A549 (cell line): Measurements from ENCODE around the gene SP1. TPM values are rescaled to one million over a fixed set of nuclear protein-coding genes. Genes with fewer than 3 reads are reported as not detected.

Experiments used
- ATAC-seq, 2 experiments: fragments of 200-7000 bp in 1 of 2; fragments of >200 bp in 1 of 2; cut with Nextera tagmentation in 1 of 2; cut with Tn5 transposase in 1 of 2; 3 replicates each; pipeline versions ENCODE4 v1.8.0 to v1.9.1; 2018 to 2020; ENCODE audit warnings: mild to moderate bottlenecking in 1 of 2, moderate library complexity in 1 of 2
- CTCF ChIA-PET: fragments of 300-600 bp; sonication (Branson Sonifier 250); formaldehyde crosslinking; extraction: SDS; loops from one replicate; lab custom pipeline; 2021; ENCODE audit warnings: antibody characterized with exemption, inconsistent platforms; lab: Yijun Ruan, JAX
- POLR2A ChIA-PET: fragments of 350-600 bp; formaldehyde crosslinking; extraction: SDS; loops from one replicate; lab custom pipeline; 2021; ENCODE audit warnings: antibody characterized with exemption, inconsistent platforms; lab: Yijun Ruan, JAX
- DNase-seq, 2 experiments: peaks; one replicate each; pipeline versions ENCODE4 v3.0.0 to v3.0.0-alpha.2; 2011 to 2016; ENCODE audit warnings: low read depth in 1 of 2, low spot score in 1 of 2
- FAIRE-seq: peaks from 2 replicates; lab custom pipeline; 2011; peaks lifted over from hg19 to GRCh38; lab: Jason Lieb, UNC
- H3K27ac ChIP-seq, 2 experiments: fragments of >200 bp; sonication (Bioruptor Twin); formaldehyde crosslinking; 3 replicates each; pipeline ENCODE4 v1.5.1; 2016 to 2017
- H3K4me1 ChIP-seq: fragments of >200 bp; sonication (Bioruptor Twin); formaldehyde crosslinking; 3 replicates; pipeline ENCODE4 v1.6.1; 2016
- H3K4me2 ChIP-seq: fragments of >200 bp; sonication (Bioruptor Twin); formaldehyde crosslinking; 3 replicates; pipeline ENCODE4 v1.6.1; 2016
- H3K4me3 ChIP-seq: fragments of >200 bp; sonication (Bioruptor Twin); formaldehyde crosslinking; 3 replicates; pipeline ENCODE4 v1.5.1; 2016
- H3K9me3 ChIP-seq: fragments of >200 bp; sonication (Bioruptor Twin); formaldehyde crosslinking; 3 replicates; pipeline ENCODE4 v1.6.1; 2016
- ATOH8 ChIP-seq: fragments of 250-450 bp; sonication (Bioruptor Pico); IDR thresholded peaks from 2 replicates; pipeline ENCODE4 v1.5.0; 2020; ENCODE audit warnings: low read depth, mild to moderate bottlenecking, moderate library complexity
- CBX8 ChIP-seq: fragments of 200-600 bp; sonication (generic); IDR thresholded peaks from 2 replicates; pipeline ENCODE4 v1.6.1; 2016
- CEBPB ChIP-seq, 2 experiments: fragments of >200 bp in 1 of 2; sonication (Bioruptor Twin) in 1 of 2; formaldehyde crosslinking in 1 of 2; IDR thresholded peaks; 2 replicates each; pipeline ENCODE4 v1.6.1; 2012 to 2016
- EP300 ChIP-seq, 2 experiments: fragments of >200 bp; sonication (Bioruptor Twin); formaldehyde crosslinking; IDR thresholded peaks; 2 replicates in 1 of 2; 3 replicates in 1 of 2; pipeline ENCODE4 v1.6.1; 2016 to 2017
- FOSL2 ChIP-seq, 2 experiments: fragments of 450-650 bp in 1 of 2; fragments of >200 bp in 1 of 2; sonication (Bioruptor Twin) in 1 of 2; formaldehyde crosslinking; IDR thresholded peaks; 2 replicates each; pipeline versions ENCODE4 v1.5.0 to v1.6.1; 2016 to 2020; ENCODE audit warnings: mild to moderate bottlenecking in 1 of 2, moderate library complexity in 1 of 2
- HES2 ChIP-seq: fragments of >200 bp; sonication (Bioruptor Twin); formaldehyde crosslinking; IDR thresholded peaks from 2 replicates; pipeline ENCODE4 v1.6.1; 2016
- JUN ChIP-seq, 2 experiments: fragments of >200 bp; sonication (Bioruptor Twin); formaldehyde crosslinking; IDR thresholded peaks; 2 replicates in 1 of 2; 3 replicates in 1 of 2; pipeline ENCODE4 v1.6.1; 2016 to 2017
- MAFK ChIP-seq: fragments of 450-650 bp; IDR thresholded peaks from 2 replicates; pipeline ENCODE4 v1.6.1; 2014; ENCODE audit not compliant: partially characterized antibody
- MAZ ChIP-seq: fragments of 150-350 bp; IDR thresholded peaks from 2 replicates; pipeline ENCODE4 v1.6.1; 2014; ENCODE audit warnings: antibody characterized with exemption, low read depth, low read length, borderline replicate concordance
- NFE2L2 ChIP-seq: fragments of 150-350 bp; conservative IDR thresholded peaks from 2 replicates; pipeline ENCODE4 v1.6.1; 2014; ENCODE audit warnings: low read length
- PBX3 ChIP-seq: IDR thresholded peaks from 2 replicates; pipeline ENCODE4 v1.6.1; 2012
- POLR2A ChIP-seq: IDR thresholded peaks from 2 replicates; pipeline ENCODE4 v1.6.1; 2012; ENCODE audit warnings: mild to moderate bottlenecking, low read length
- RAD21 ChIP-seq, 2 experiments: fragments of >200 bp in 1 of 2; sonication (Bioruptor Twin) in 1 of 2; formaldehyde crosslinking in 1 of 2; IDR thresholded peaks in 1 of 2; conservative IDR thresholded peaks in 1 of 2; 2 replicates in 1 of 2; 3 replicates in 1 of 2; pipeline ENCODE4 v1.6.1; 2012 to 2018; ENCODE audit warnings: inconsistent platforms in 1 of 2
- REST ChIP-seq: fragments of 200-600 bp; sonication (generic); IDR thresholded peaks from 2 replicates; pipeline ENCODE4 v1.6.1; 2016; ENCODE audit warnings: antibody characterized with exemption, mild to moderate bottlenecking, moderate library complexity
- RFX5 ChIP-seq: fragments of 450-650 bp; IDR thresholded peaks from 2 replicates; pipeline ENCODE4 v1.7.1; 2014; ENCODE audit warnings: antibody characterized with exemption, mild to moderate bottlenecking, moderate library complexity
- SREBF2 ChIP-seq: fragments of 450-650 bp; IDR thresholded peaks from 2 replicates; pipeline ENCODE4 v1.6.1; 2014; ENCODE audit warnings: mild to moderate bottlenecking, moderate library complexity
- TP53 ChIP-seq: fragments of 250-450 bp; sonication (Bioruptor Pico); IDR thresholded peaks from 2 replicates; pipeline ENCODE4 v1.5.0; 2021; ENCODE audit warnings: mild to moderate bottlenecking, moderate library complexity
- USF2 ChIP-seq: fragments of 450-650 bp; IDR thresholded peaks from 2 replicates; pipeline ENCODE4 v1.6.1; 2014; ENCODE audit warnings: antibody characterized with exemption
- WGBS: methylation state at CpG from one replicate; pipeline ENCODE4 v1.1.6; 2017; ENCODE audit errors: missing lambda C conversion rate; 5-methylcytosine and 5-hydroxymethylcytosine counted together
- polyA plus RNA-seq, 4 experiments: library from polyadenylated mRNA; depleted of rRNA in 3 of 4; stranded (reverse); fragments of >200 nt; fragmentation: RNase III in 1 of 4; extraction: RNeasy Plus Mini Kit Qiagen cat#74134 plus additional on column Dnase treatment in 1 of 4; gene quantifications; 2 replicates in 3 of 4; 3 replicates in 1 of 4; pipeline ENCODE4 v1.2.3, GENCODE V29; 2011 to 2017

The SP1 gene
- polyA plus RNA-seq, 2 of the 4 experiments (the other 2 are of a cell fraction), result 24.2 to 53.2 TPM

GRCh38 chr12:53424626-53425514 lies 44.9 kb downstream of the SP1 start:
- no peak overlapping the region for H3K4me2 ChIP-seq
- H3K4me3 ChIP-seq, result no peak overlapping the region
- H3K9me3 ChIP-seq, result no peaks in the 10 kb centered on the region
- WGBS, result 91% methylated on average over 9 of the region's 9 CpGs
- ChIA-PET POLR2A (no interaction called here), CTCF (interaction anchor here (0.7 to 16.7 kb wide), 8 partner anchors 8 to 99 kb away, joined by 3 to 408 read pairs (median 4); partner anchors contain the start of gene AAAS)
- no peak for ATAC-seq
- TF ChIP-seq POLR2A (no peak), USF2 (no peak), JUN (IDR thresholded peaks at IDR 0.05) (no peak), FOSL2 (IDR thresholded peaks at IDR 0.05) (no peak), FOSL2 (CRISPR knock-in tag; IDR thresholded peaks at IDR 0.05) (no peak), SREBF2 (no peak), MAZ (no peak), RAD21 (conservative IDR thresholded peaks at IDR 0.05 in 1 of 2, IDR thresholded peaks at IDR 0.05 in 1 of 2) (no peak), RFX5 (no peak), NFE2L2 (no peak), TP53 (CRISPR knock-in tag) (no peak), MAFK (no peak), CEBPB (IDR thresholded peaks at IDR 0.05) (no peak), CBX8 (no peak), HES2 (no peak), EP300 (IDR thresholded peaks at IDR 0.05) (no peak), REST (no peak), PBX3 (no peak), ATOH8 (CRISPR knock-in tag) (no peak)
- no peak for DNase-seq
- peak overlapping the region in 1 of 2 experiments; percentile 47; a peak in 2 of 6 replicates for H3K27ac ChIP-seq
- FAIRE-seq, result no peak
- peaks cover 42% of the 10 kb centered on the region for H3K4me1 ChIP-seq
